GM12872 (cell line): ENCODE data around the gene TTC28.

Source experiments
- CTCF ChIP-seq: IDR thresholded peaks from 3 replicates; pipeline ENCODE4 v1.5.1; 2011; ENCODE audit warnings: low read depth, mild to moderate bottlenecking, low read length, moderate library complexity; ENCODE audit not compliant: insufficient read depth

TTC28 gene

GRCh38 chr22:28480000-28480715 is 199.5 kb downstream of the TTC28 start:
- TF ChIP-seq CTCF: no peak

- no peak for TF ChIP-seq CTCF
These were observed 201.1 kb downstream of the TTC28 start for GRCh38 chr22:28478564-28478963.

- TF ChIP-seq CTCF: no peak
These were observed 202.1 kb downstream of the TTC28 start for GRCh38 chr22:28477556-28477955.

- no peak for TF ChIP-seq CTCF
These were observed 205.3 kb downstream of the TTC28 start for GRCh38 chr22:28474330-28474729.

- no peak for TF ChIP-seq CTCF
These were observed 206.4 kb downstream of the TTC28 start for GRCh38 chr22:28473258-28473657.

- no peak for TF ChIP-seq CTCF
These were observed 213.2 kb downstream of the TTC28 start for GRCh38 chr22:28466399-28466798.

GRCh38 chr22:28465841-28466240 is 213.8 kb downstream of the TTC28 start:
- TF ChIP-seq CTCF: no peak

GRCh38 chr22:28464127-28464526 is 215.5 kb downstream of the TTC28 start:
- no peak for TF ChIP-seq CTCF
